CD4-positive, alpha-beta T cell (primary cell): ENCODE data around the gene MSANTD1. TPM values are rescaled to one million over a fixed set of nuclear protein-coding genes. Genes with fewer than 3 reads are reported as not detected.

Experiments used
- ATAC-seq: fragments of 200-7000 bp; cut with Tn5 transposase; one replicate; pipeline ENCODE4 v1.10.0; 2022; ENCODE audit warnings: mild to moderate bottlenecking; ENCODE audit not compliant: poor library complexity
- CTCF ChIA-PET: fragments of 350-600 bp; sonication (Branson Sonifier 250); formaldehyde crosslinking; loops from one replicate; lab custom pipeline; 2021; ENCODE audit warnings: antibody characterized with exemption, inconsistent platforms; lab: Charles Lee
- POLR2A ChIA-PET: fragments of 350-600 bp; sonication (Branson Sonifier 250); formaldehyde crosslinking; loops from one replicate; lab custom pipeline; 2021; ENCODE audit warnings: antibody characterized with exemption, inconsistent platforms; lab: Charles Lee
- DNase-seq, 14 experiments: peaks; one replicate each; pipeline ENCODE4 v3.0.0-alpha.2; 2013 to 2020; ENCODE audit warnings: mixed read lengths in 2 of 14
- H3K27ac ChIP-seq, 2 donors: one replicate each; pipeline versions ENCODE4 v1.5.1 to v1.7.0; 2013; ENCODE audit warnings: low read length in 2 of 2, low read depth in 1 of 2, mild to moderate bottlenecking in 1 of 2
- H3K27me3 ChIP-seq, 2 experiments: 1 replicate in 1 of 2; 2 replicates in 1 of 2; pipeline versions ENCODE4 v1.6.1 to v1.7.0; 2013; ENCODE audit warnings: low read length in 2 of 2, control low read depth in 1 of 2, mild to moderate bottlenecking in 1 of 2, moderate library complexity in 1 of 2; ENCODE audit not compliant: insufficient read depth in 2 of 2, control insufficient read depth in 1 of 2
- H3K36me3 ChIP-seq: one replicate; pipeline ENCODE4 v1.6.1; 2013; ENCODE audit warnings: low read length, control low read depth; ENCODE audit not compliant: insufficient read depth
- H3K4me1 ChIP-seq: one replicate; pipeline ENCODE4 v1.6.1; 2013; ENCODE audit warnings: low read length, control low read depth; ENCODE audit not compliant: insufficient read depth
- H3K4me3 ChIP-seq: one replicate; pipeline ENCODE4 v1.5.1; 2013; ENCODE audit warnings: mild to moderate bottlenecking, low read length, moderate library complexity
- H3K9me3 ChIP-seq, 2 experiments: 1 replicate in 1 of 2; 2 replicates in 1 of 2; pipeline versions ENCODE4 v1.6.1 to v1.7.0; 2013; ENCODE audit warnings: low read length in 2 of 2, mild to moderate bottlenecking in 2 of 2, control low read depth in 1 of 2, moderate library complexity in 1 of 2; ENCODE audit not compliant: control insufficient read depth in 1 of 2, insufficient read depth in 1 of 2
- H3K27ac Mint-ChIP-seq: one replicate; pipeline ENCODE4 v1.8.0; 2020; ENCODE audit warnings: mixed read lengths
- H3K27me3 Mint-ChIP-seq: one replicate; pipeline ENCODE4 v1.8.0; 2021; ENCODE audit warnings: mixed read lengths
- H3K36me3 Mint-ChIP-seq: one replicate; pipeline ENCODE4 v1.8.0; 2021; ENCODE audit warnings: low read depth, mixed read lengths
- H3K4me1 Mint-ChIP-seq: one replicate; pipeline ENCODE4 v1.8.0; 2021; ENCODE audit warnings: low read depth, mixed read lengths
- H3K4me3 Mint-ChIP-seq: one replicate; pipeline ENCODE4 v1.8.0; 2020; ENCODE audit warnings: mild to moderate bottlenecking, mixed read lengths
- H3K9me3 Mint-ChIP-seq: one replicate; pipeline ENCODE4 v1.8.0; 2020; ENCODE audit warnings: mixed read lengths
- CTCF ChIP-seq: fragments of 200-600 bp; IDR thresholded peaks from one replicate; pipeline ENCODE4 v1.8.0; 2022; ENCODE audit warnings: antibody characterized with exemption, mild to moderate bottlenecking
- intact Hi-C, 2 experiments: fragments of 100-400 bp; cut with DNase I in 1 of 2; cut with micrococcal nuclease in 1 of 2; formaldehyde crosslinking; loops; one replicate each; pipeline versions ENCODE4 v1.15.1 to v1.9.0; 2023 to 2025; cut with DNase I, micrococcal nuclease
- total RNA-seq, 174 experiments: library from RNA in 2 of 174; stranded (reverse) in 2 of 174; gene quantifications; one replicate each; pipeline ENCODE4 v1.2.3 and lab custom pipeline; 2021 to 2026

Gene MSANTD1
- total RNA-seq, 2 experiments from 2014 or later = 0.67 to 0.74 TPM

DNA sequence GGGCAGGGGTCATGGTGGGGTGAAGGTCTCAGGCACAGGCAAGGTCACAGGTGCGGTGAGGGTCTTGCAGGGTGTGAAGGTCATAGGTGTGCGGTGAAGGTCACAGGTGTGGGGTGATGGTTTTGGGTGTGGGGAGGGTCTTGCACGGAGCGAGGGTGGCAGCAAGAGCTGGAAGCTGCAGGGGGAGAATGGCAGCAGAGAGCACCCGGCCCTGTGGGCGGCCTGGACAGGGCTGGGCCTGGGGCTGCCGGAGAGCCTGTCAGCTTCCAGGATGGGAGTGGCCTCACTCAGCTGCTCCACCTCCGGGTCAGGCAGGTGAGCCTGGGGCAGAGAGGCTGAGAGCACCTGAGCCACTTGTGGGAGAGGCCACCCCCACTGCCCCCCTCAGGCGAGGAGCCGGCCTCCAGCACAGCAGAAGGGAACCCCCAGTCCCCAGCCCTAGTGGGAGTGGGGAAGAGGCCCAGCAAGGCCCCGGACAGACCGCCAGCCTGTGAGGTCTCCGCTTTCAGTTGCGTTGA is 1.5 kb downstream of the MSANTD1 start:
- H3K27ac Mint-ChIP-seq = no peak overlapping the region
- Histone ChIP-seq H3K4me1 (no peaks in the 10 kb centered on the region), H3K36me3 (no peaks in the 10 kb centered on the region), H3K27me3 (no peaks in the 10 kb centered on the region), H3K27ac (no peak overlapping the region), H3K4me3 (no peak overlapping the region), H3K9me3 (no peaks in the 10 kb centered on the region)
- H3K36me3 Mint-ChIP-seq = no peaks in the 10 kb centered on the region
- H3K9me3 Mint-ChIP-seq = no peaks in the 10 kb centered on the region
- TF ChIP-seq CTCF = no peak
- DNase-seq (no peak), ATAC-seq (no peak)
- no peak overlapping the region for H3K4me3 Mint-ChIP-seq
- H3K27me3 Mint-ChIP-seq = no peaks in the 10 kb centered on the region
- ChIA-PET CTCF (no interaction called here), POLR2A (no interaction called here)
- intact Hi-C loops = no loop called here
- H3K4me1 Mint-ChIP-seq = no peaks in the 10 kb centered on the region

DNA sequence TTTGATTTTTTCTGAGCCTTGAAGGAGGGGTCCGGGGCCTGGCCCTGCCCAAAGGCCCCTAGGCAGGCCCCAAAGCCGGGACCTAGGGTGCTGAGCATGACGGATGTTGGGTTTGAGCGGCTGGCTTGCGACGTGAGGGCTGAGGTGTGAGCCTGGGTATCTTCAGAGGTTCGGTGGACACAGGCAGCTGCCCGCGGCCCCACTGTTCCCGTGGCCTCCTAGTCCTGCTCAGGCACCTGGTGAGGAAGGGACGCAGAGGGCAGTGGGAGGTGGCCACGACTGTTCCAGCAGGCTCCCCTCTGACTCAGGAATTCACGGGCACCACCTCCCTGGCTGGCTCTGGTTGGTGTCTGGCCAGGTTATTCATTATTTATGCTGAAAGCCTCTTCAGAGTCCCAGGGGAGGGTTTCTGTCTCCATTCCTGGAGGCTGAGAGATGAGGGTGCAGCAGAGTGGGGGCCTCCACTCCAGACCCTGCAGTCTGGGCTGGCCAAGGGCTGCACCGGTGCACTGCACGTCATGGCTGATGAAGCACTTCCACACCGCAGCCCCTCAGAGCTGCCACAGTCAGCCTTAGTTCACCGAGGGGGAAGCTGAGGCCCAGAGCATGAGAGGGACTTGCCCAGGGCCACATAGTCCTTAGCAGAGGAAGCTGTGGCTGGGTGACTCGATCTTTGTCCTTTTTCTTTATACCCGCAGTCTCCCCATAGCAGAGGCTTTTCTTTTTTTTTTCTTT is 2.2 kb downstream of the MSANTD1 start:
- ChIA-PET CTCF (no interaction called here), POLR2A (no interaction called here)
- H3K4me3 Mint-ChIP-seq = no peak overlapping the region
- no peaks in the 10 kb centered on the region for H3K4me1 ChIP-seq
- H3K27me3 ChIP-seq = no peaks in the 10 kb centered on the region
- intact Hi-C loops = no loop called here
- H3K9me3 ChIP-seq = no peaks in the 10 kb centered on the region
- no peak for DNase-seq
- TF ChIP-seq CTCF = no peak
- H3K4me3 ChIP-seq = no peak overlapping the region
- peaks cover under 1% of the 10 kb centered on the region for H3K36me3 Mint-ChIP-seq
- H3K27ac ChIP-seq = no peak overlapping the region
- no peaks in the 10 kb centered on the region for H3K36me3 ChIP-seq
- no peaks in the 10 kb centered on the region for H3K4me1 Mint-ChIP-seq
- no peaks in the 10 kb centered on the region for H3K9me3 Mint-ChIP-seq
- ATAC-seq = no peak
- H3K27ac Mint-ChIP-seq = no peak overlapping the region
- no peaks in the 10 kb centered on the region for H3K27me3 Mint-ChIP-seq

DNA sequence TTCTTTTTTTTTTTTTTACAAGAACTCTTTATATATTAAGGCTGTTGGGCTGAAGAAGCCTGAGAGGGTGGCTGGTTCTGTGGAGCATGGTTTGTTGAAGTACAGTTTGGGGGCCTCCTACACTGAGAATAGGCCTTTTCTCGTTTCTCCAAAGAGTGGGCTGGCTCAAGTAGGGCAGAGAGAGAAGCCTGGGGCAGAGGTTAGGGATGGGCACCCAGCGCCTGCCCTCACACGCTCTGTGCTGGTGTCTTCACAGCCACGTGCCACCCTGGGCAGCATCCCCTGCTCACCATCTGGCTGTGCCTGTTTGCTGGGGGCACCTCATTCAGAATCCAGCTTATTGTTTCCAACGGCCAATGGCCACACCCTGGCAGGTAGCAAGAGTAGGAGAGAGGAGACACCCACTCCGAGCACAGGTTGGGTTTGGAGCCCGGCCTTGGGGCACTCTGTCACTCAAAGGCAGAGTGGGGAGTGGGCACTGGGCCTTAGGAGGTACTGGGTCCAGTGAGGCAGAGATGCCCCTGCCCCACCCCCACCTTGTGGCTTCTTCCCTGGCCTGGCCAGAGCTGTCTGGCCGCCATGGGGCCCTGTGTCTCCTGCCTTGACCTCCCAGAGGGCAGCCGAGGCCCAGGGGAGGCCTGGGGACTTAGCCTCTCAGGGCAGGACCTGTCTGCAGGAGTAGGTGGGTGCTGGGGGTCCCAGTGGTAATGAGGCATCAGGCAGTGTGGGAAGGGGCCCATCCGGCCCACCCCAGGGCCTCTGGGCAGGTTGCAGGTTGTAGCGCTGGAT is 2.9 kb downstream of the MSANTD1 start:
- Mint-ChIP-seq H3K27ac (no peak overlapping the region), H3K9me3 (no peaks in the 10 kb centered on the region), H3K4me1 (no peaks in the 10 kb centered on the region), H3K4me3 (no peak overlapping the region), H3K36me3 (peaks cover 7% of the 10 kb centered on the region), H3K27me3 (no peaks in the 10 kb centered on the region)
- Histone ChIP-seq H3K4me3 (no peak overlapping the region), H3K4me1 (no peaks in the 10 kb centered on the region), H3K27ac (no peak overlapping the region), H3K27me3 (no peaks in the 10 kb centered on the region), H3K9me3 (no peaks in the 10 kb centered on the region), H3K36me3 (no peaks in the 10 kb centered on the region)
- no peak for ATAC-seq
- ChIA-PET CTCF (no interaction called here), POLR2A (no interaction called here)
- intact Hi-C loops = no loop called here
- no peak for TF ChIP-seq CTCF
- DNase-seq = no peak
